Measurements from ENCODE around the gene ETV6.

- TF ChIP-seq, protein P1, sequence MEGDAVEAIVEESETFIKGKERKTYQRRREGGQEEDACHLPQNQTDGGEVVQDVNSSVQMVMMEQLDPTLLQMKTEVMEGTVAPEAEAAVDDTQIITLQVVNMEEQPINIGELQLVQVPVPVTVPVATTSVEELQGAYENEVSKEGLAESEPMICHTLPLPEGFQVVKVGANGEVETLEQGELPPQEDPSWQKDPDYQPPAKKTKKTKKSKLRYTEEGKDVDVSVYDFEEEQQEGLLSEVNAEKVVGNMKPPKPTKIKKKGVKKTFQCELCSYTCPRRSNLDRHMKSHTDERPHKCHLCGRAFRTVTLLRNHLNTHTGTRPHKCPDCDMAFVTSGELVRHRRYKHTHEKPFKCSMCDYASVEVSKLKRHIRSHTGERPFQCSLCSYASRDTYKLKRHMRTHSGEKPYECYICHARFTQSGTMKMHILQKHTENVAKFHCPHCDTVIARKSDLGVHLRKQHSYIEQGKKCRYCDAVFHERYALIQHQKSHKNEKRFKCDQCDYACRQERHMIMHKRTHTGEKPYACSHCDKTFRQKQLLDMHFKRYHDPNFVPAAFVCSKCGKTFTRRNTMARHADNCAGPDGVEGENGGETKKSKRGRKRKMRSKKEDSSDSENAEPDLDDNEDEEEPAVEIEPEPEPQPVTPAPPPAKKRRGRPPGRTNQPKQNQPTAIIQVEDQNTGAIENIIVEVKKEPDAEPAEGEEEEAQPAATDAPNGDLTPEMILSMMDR (conservative IDR thresholded peaks at IDR 0.05; ENCODE audit: low read length), result no peak
- TF ChIP-seq EZH2phosphoT487 (IDR thresholded peaks at IDR 0.05; ENCODE audit: borderline replicate concordance), result no peak
Measured at GRCh38 chr12:11663130-11663529, 13.7 kb downstream of the ETV6 start.
